H9 (cell line): Measurements from ENCODE around the gene CDH13. TPM values are rescaled to one million over a fixed set of nuclear protein-coding genes. Genes with fewer than 3 reads are reported as not detected.

ENCODE experiments used
- DNase-seq: peaks from one replicate; pipeline ENCODE4 v3.0.0-alpha.2; 2017
- H2AFZ ChIP-seq: one replicate; pipeline ENCODE4 v1.6.1; 2013; ENCODE audit warnings: mild to moderate bottlenecking, low read length, control low read depth, moderate library complexity
- H2AK5ac ChIP-seq: 2 replicates; pipeline ENCODE4 v1.6.1; 2013; ENCODE audit warnings: low read length, control low read depth, mixed read lengths; ENCODE audit not compliant: insufficient read length
- H2BK120ac ChIP-seq: one replicate; pipeline ENCODE4 v1.6.1; 2013; ENCODE audit warnings: low read depth, mild to moderate bottlenecking, low read length, control low read depth, inconsistent platforms; ENCODE audit not compliant: poor library complexity, severe bottlenecking
- H2BK12ac ChIP-seq: 2 replicates; pipeline ENCODE4 v1.6.1; 2013; ENCODE audit warnings: low read length, control low read depth, mixed read lengths, low read depth; ENCODE audit not compliant: insufficient read length
- H2BK15ac ChIP-seq: 2 replicates; pipeline ENCODE4 v1.6.1; 2013; ENCODE audit warnings: low read depth, low read length, control low read depth
- H2BK20ac ChIP-seq: one replicate; pipeline ENCODE4 v1.6.1; 2013; ENCODE audit warnings: low read depth, mild to moderate bottlenecking, low read length, control low read depth, inconsistent platforms; ENCODE audit not compliant: poor library complexity, severe bottlenecking
- H2BK5ac ChIP-seq: 2 replicates; pipeline ENCODE4 v1.6.1; 2013; ENCODE audit warnings: low read length, control low read depth, mixed read lengths; ENCODE audit not compliant: insufficient read length
- H3K14ac ChIP-seq: 2 replicates; pipeline ENCODE4 v1.6.1; 2013; ENCODE audit warnings: low read length, control low read depth; ENCODE audit not compliant: insufficient read depth
- H3K18ac ChIP-seq: 2 replicates; pipeline ENCODE4 v1.6.1; 2013; ENCODE audit warnings: low read depth, mild to moderate bottlenecking, mixed read lengths, low read length, control low read depth; ENCODE audit not compliant: insufficient read length
- H3K23ac ChIP-seq: 2 replicates; pipeline ENCODE4 v1.6.1; 2013; ENCODE audit warnings: low read length, control low read depth, mixed read lengths, low read depth; ENCODE audit not compliant: insufficient read length
- H3K23me2 ChIP-seq: 2 replicates; pipeline ENCODE4 v1.6.1; 2013; ENCODE audit warnings: low read depth, mild to moderate bottlenecking, mixed read lengths, low read length, control low read depth; ENCODE audit not compliant: insufficient read length, poor library complexity, severe bottlenecking
- H3K27ac ChIP-seq: 2 replicates; pipeline ENCODE4 v1.5.1; 2013; ENCODE audit warnings: low read length, control low read depth, mixed read lengths, low read depth; ENCODE audit not compliant: insufficient read length
- H3K27me3 ChIP-seq: 2 replicates; pipeline ENCODE4 v1.6.1; 2013; ENCODE audit warnings: low read length, control low read depth, inconsistent platforms; ENCODE audit not compliant: insufficient read depth
- H3K4ac ChIP-seq: 2 replicates; pipeline ENCODE4 v1.6.1; 2013; ENCODE audit warnings: low read depth, mild to moderate bottlenecking, control low read depth, inconsistent platforms, low read length, moderate library complexity
- H3K4me1 ChIP-seq: 2 replicates; pipeline ENCODE4 v1.6.1; 2013; ENCODE audit warnings: low read length, control low read depth, inconsistent platforms; ENCODE audit not compliant: insufficient read depth
- H3K4me2 ChIP-seq: 2 replicates; pipeline ENCODE4 v1.6.1; 2013; ENCODE audit warnings: low read length, control low read depth, mixed read lengths; ENCODE audit not compliant: insufficient read length, insufficient read depth
- H3K56ac ChIP-seq: 2 replicates; pipeline ENCODE4 v1.6.1; 2013; ENCODE audit warnings: low read depth, mild to moderate bottlenecking, mixed read lengths, low read length, control low read depth; ENCODE audit not compliant: insufficient read length
- H3K79me1 ChIP-seq: 2 replicates; pipeline ENCODE4 v1.6.1; 2013; ENCODE audit warnings: low read depth, mild to moderate bottlenecking, moderate library complexity, low read length, control low read depth, inconsistent platforms; ENCODE audit not compliant: insufficient read depth, poor library complexity, severe bottlenecking
- H3K79me2 ChIP-seq: 2 replicates; pipeline ENCODE4 v1.6.1; 2013; ENCODE audit warnings: low read length, control low read depth, inconsistent platforms; ENCODE audit not compliant: insufficient read depth
- H3K9ac ChIP-seq: 2 replicates; pipeline ENCODE4 v1.6.1; 2013; ENCODE audit warnings: low read length, control low read depth, mixed read lengths; ENCODE audit not compliant: insufficient read length; ENCODE audit errors: extremely low read depth
- H3K9me3 ChIP-seq: one replicate; pipeline ENCODE4 v1.6.1; 2013; ENCODE audit warnings: low read depth, low read length, inconsistent platforms; ENCODE audit not compliant: control insufficient read depth
- H3T11ph ChIP-seq: one replicate; pipeline ENCODE4 v1.6.1; 2013; ENCODE audit warnings: mild to moderate bottlenecking, low read length, control low read depth, inconsistent platforms
- H4K20me1 ChIP-seq: one replicate; pipeline ENCODE4 v1.6.1; 2013; ENCODE audit not compliant: control insufficient read depth, insufficient read length, insufficient read depth
- H4K5ac ChIP-seq: 2 replicates; pipeline ENCODE4 v1.6.1; 2013; ENCODE audit warnings: low read depth, mild to moderate bottlenecking, mixed read lengths, low read length, control low read depth; ENCODE audit not compliant: insufficient read length
- H4K8ac ChIP-seq: replicated peaks from 2 replicates; pipeline ENCODE4 v1.6.1; 2013; ENCODE audit warnings: low read length, control low read depth, mixed read lengths, low read depth; ENCODE audit not compliant: insufficient read length
- H4K91ac ChIP-seq: 2 replicates; pipeline ENCODE4 v1.6.1; 2013; ENCODE audit warnings: low read depth, mild to moderate bottlenecking, moderate library complexity, mixed read lengths, low read length, control low read depth; ENCODE audit not compliant: insufficient read length
- H3K27ac Mint-ChIP-seq, 3 experiments: 2 replicates in 2 of 3; 3 replicates in 1 of 3; pipeline ENCODE4 v1.8.0; 2020 to 2021; ENCODE audit warnings: mixed read lengths in 3 of 3, mild to moderate bottlenecking in 1 of 3, moderate library complexity in 1 of 3
- H3K27me3 Mint-ChIP-seq: 2 replicates; pipeline ENCODE4 v1.8.0; 2021; ENCODE audit warnings: low read depth, mild to moderate bottlenecking, moderate library complexity, mixed read lengths
- H3K36me3 Mint-ChIP-seq, 3 experiments: 2 replicates in 2 of 3; 3 replicates in 1 of 3; pipeline ENCODE4 v1.8.0; 2020 to 2021; ENCODE audit warnings: low read depth in 3 of 3, mixed read lengths in 3 of 3; ENCODE audit not compliant: insufficient read depth in 1 of 3
- H3K4me1 Mint-ChIP-seq, 2 experiments: 2 replicates each; pipeline ENCODE4 v1.8.0; 2020; ENCODE audit warnings: mixed read lengths in 2 of 2
- H3K4me3 Mint-ChIP-seq, 2 experiments: 2 replicates in 1 of 2; 3 replicates in 1 of 2; pipeline ENCODE4 v1.8.0; 2020 to 2021; ENCODE audit warnings: mild to moderate bottlenecking in 2 of 2, mixed read lengths in 2 of 2, moderate library complexity in 1 of 2
- H3K9me3 Mint-ChIP-seq, 2 experiments: 2 replicates in 1 of 2; 3 replicates in 1 of 2; pipeline ENCODE4 v1.8.0; 2020; ENCODE audit warnings: mild to moderate bottlenecking in 2 of 2, mixed read lengths in 2 of 2, moderate library complexity in 1 of 2
- CTCF ChIP-seq: fragments of 200-600 bp; sonication (generic); conservative IDR thresholded peaks from 3 replicates; pipeline ENCODE4 v1.8.0; 2021; ENCODE audit warnings: antibody characterized with exemption, mild to moderate bottlenecking
- WGBS: extraction: QIAGEN DNeasy Blood & Tissue Kit; methylation state at CpG from one replicate; pipeline ENCODE4 v1.1.7; 2013; ENCODE audit warnings: missing lambda C conversion rate, low lambda C conversion rate, mixed read lengths; ENCODE audit not compliant: insufficient read length; ENCODE audit errors: extremely low coverage; 5-methylcytosine and 5-hydroxymethylcytosine counted together
- total RNA-seq: library from RNA; stranded (reverse); gene quantifications from 2 replicates; pipeline ENCODE4 v1.2.1, GENCODE V29; 2021

Gene CDH13
- total RNA-seq, 1 experiment from 2014 or later = 1.5 TPM

DNA sequence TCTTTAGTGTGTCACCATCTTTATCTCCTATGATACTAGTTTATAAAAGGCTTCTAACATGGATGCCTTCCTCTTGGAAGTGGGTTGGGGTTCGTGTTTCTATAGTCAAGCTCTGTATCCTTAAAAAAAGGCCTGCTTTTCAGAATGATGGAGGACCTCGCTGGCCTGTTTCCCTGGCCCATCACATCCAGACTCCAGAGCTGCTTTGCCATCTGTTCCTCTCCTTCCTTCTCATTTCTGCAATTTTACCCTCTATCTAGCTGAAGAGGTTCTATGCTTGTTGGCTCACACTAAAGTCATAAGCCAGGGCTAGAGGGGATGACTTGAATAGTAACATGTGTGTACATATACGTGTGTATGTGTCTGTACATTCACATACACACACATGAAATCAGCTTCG, 730.2 kb downstream of the CDH13 start:
- Histone ChIP-seq H3K4me1 (no peaks in the 10 kb centered on the region), H4K8ac (no peak overlapping the region), H3K23me2 (no peaks in the 10 kb centered on the region), H4K5ac (no peak overlapping the region), H2AK5ac (no peak overlapping the region), H3K79me2 (no peaks in the 10 kb centered on the region), H3K4me2 (no peak overlapping the region), H3K27me3 (no peaks in the 10 kb centered on the region), H3K18ac (no peak overlapping the region), H2BK15ac (no peak overlapping the region), H2BK120ac (no peak overlapping the region), H3K79me1 (no peaks in the 10 kb centered on the region), H3K9me3 (no peaks in the 10 kb centered on the region), H4K91ac (no peak overlapping the region), H3K4ac (no peak overlapping the region), H4K20me1 (no peaks in the 10 kb centered on the region), H2AFZ (no peak overlapping the region), H3T11ph (no peak overlapping the region), H3K9ac (no peak overlapping the region), H3K23ac (no peak overlapping the region), H2BK5ac (no peak overlapping the region), H3K14ac (no peak overlapping the region), H2BK20ac (no peak overlapping the region), H2BK12ac (no peak overlapping the region), H3K56ac (no peak overlapping the region), H3K27ac (no peak overlapping the region)
- no peak overlapping the region for H3K4me3 Mint-ChIP-seq
- H3K9me3 Mint-ChIP-seq = no peaks in the 10 kb centered on the region
- H3K36me3 Mint-ChIP-seq = no peaks in the 10 kb centered on the region
- H3K27me3 Mint-ChIP-seq = no peaks in the 10 kb centered on the region; the same call in none of the 2 replicates
- DNase-seq = no peak
- no CpG with 5 or more reads among the region's 4 CpGs for WGBS
- TF ChIP-seq CTCF = no peak
- no peak overlapping the region for H3K27ac Mint-ChIP-seq
- 0 out of 4 replicates have a peak, but pooled peaks cover 0 to 2% of the 10 kb centered on the region in 2 experiments for H3K4me1 Mint-ChIP-seq
